ENCODE measurements around the gene EPB41L4B.
"Not testable (repeated sequence)": the region's sequence is repeated elsewhere in the genome, so short reads cannot be mapped to it uniquely, and the experiment has no call there.

Gene EPB41L4B

GRCh38 chr9:109320742-109321448, at the start of gene EPB41L4B:
Gene EPB41L4B, minus strand, starts transcription at chr9:109321059. Its CDS starts 613 bp downstream, at chr9:109320446.
- peak; percentile 63 for DNase-seq (ENCODE audit: low read depth)

- no peak for DNase-seq (ENCODE audit: low read depth)
These were observed 48.4 kb upstream of the EPB41L4B start for GRCh38 chr9:109369285-109369684.

GRCh38 chr9:109360771-109361170, 39.9 kb upstream of the EPB41L4B start:
- DNase-seq (ENCODE audit: low read depth), result no peak

GRCh38 chr9:109358968-109359603, 38.2 kb upstream of the EPB41L4B start:
- DNase-seq (ENCODE audit: low read depth), result not testable (repeated sequence)

GRCh38 chr9:109355564-109356297, 34.9 kb upstream of the EPB41L4B start:
- no peak for DNase-seq (ENCODE audit: low read depth)

GRCh38 chr9:109354190-109354589, 33.3 kb upstream of the EPB41L4B start:
- DNase-seq (ENCODE audit: low read depth), result no peak

- no peak for DNase-seq (ENCODE audit: low read depth)
These were observed 30.2 kb upstream of the EPB41L4B start for GRCh38 chr9:109351032-109351431.

- DNase-seq (ENCODE audit: low read depth), result no peak
These were observed 28.6 kb upstream of the EPB41L4B start for GRCh38 chr9:109349421-109349846.

- no peak for DNase-seq (ENCODE audit: low read depth)
These were observed 26.0 kb upstream of the EPB41L4B start for GRCh38 chr9:109346904-109347303.

GRCh38 chr9:109344866-109345265, 24.0 kb upstream of the EPB41L4B start:
- no peak for DNase-seq (ENCODE audit: low read depth)

GRCh38 chr9:109342878-109343277, 22.0 kb upstream of the EPB41L4B start:
- no peak for DNase-seq (ENCODE audit: low read depth)

GRCh38 chr9:109341561-109341960, 20.7 kb upstream of the EPB41L4B start:
- no peak for DNase-seq (ENCODE audit: low read depth)

GRCh38 chr9:109340979-109341378, 20.1 kb upstream of the EPB41L4B start:
- not testable (repeated sequence) for DNase-seq (ENCODE audit: low read depth)

- no peak for DNase-seq (ENCODE audit: low read depth)
These were observed 15.6 kb upstream of the EPB41L4B start for GRCh38 chr9:109336409-109336808.

- DNase-seq (ENCODE audit: low read depth), result no peak
These were observed 15.1 kb upstream of the EPB41L4B start for GRCh38 chr9:109335929-109336328.

- DNase-seq (ENCODE audit: low read depth), result no peak
These were observed 14.3 kb upstream of the EPB41L4B start for GRCh38 chr9:109335121-109335520.

GRCh38 chr9:109331353-109331752, 10.5 kb upstream of the EPB41L4B start:
- DNase-seq (ENCODE audit: low read depth), result no peak

- DNase-seq (ENCODE audit: low read depth), result no peak
These were observed 8.9 kb upstream of the EPB41L4B start for GRCh38 chr9:109329638-109330258.

- no peak for DNase-seq (ENCODE audit: low read depth)
These were observed 8.2 kb upstream of the EPB41L4B start for GRCh38 chr9:109328978-109329637.

- DNase-seq (ENCODE audit: low read depth), result no peak
These were observed 4.2 kb upstream of the EPB41L4B start for GRCh38 chr9:109325089-109325488.

- no peak for DNase-seq (ENCODE audit: low read depth)
These were observed 2.9 kb upstream of the EPB41L4B start for GRCh38 chr9:109323771-109324170.

- no peak for DNase-seq (ENCODE audit: low read depth)
These were observed 868 bp upstream of the EPB41L4B start for GRCh38 chr9:109321727-109322126.
